GM23248 (cell line): ENCODE results near the gene RCE1. TPM values are rescaled to one million over a fixed set of nuclear protein-coding genes. Genes with fewer than 3 reads are reported as not detected.

Source experiments
- DNase-seq: peaks from one replicate; pipeline ENCODE4 v3.0.0-alpha.2; 2015
- H2AFZ ChIP-seq: fragments of 200-600 bp; sonication (generic); 2 replicates; pipeline ENCODE4 v1.6.1; 2016; ENCODE audit warnings: antibody characterized with exemption
- H3F3A ChIP-seq: fragments of 200-600 bp; sonication (generic); 2 replicates; pipeline ENCODE4 v1.6.1; 2016; ENCODE audit warnings: mild to moderate bottlenecking, antibody characterized with exemption, mixed run types; ENCODE audit not compliant: insufficient read depth
- H3K27ac ChIP-seq: fragments of 200-600 bp; sonication (generic); 2 replicates; pipeline ENCODE4 v1.5.1; 2016; ENCODE audit warnings: mild to moderate bottlenecking
- H3K27me3 ChIP-seq: fragments of 200-600 bp; sonication (generic); replicated peaks from 2 replicates; pipeline ENCODE4 v1.6.1; 2016; ENCODE audit warnings: mild to moderate bottlenecking; ENCODE audit not compliant: insufficient read depth
- H3K36me3 ChIP-seq: fragments of 200-600 bp; sonication (generic); 2 replicates; pipeline ENCODE4 v1.6.1; 2016; ENCODE audit warnings: low read depth, mild to moderate bottlenecking
- H3K4me1 ChIP-seq: fragments of 200-600 bp; sonication (generic); 2 replicates; pipeline ENCODE4 v1.6.1; 2016; ENCODE audit warnings: mild to moderate bottlenecking; ENCODE audit not compliant: insufficient read depth
- H3K4me2 ChIP-seq: fragments of 200-600 bp; sonication (generic); one replicate; pipeline ENCODE4 v1.6.1; 2016; ENCODE audit warnings: mild to moderate bottlenecking; ENCODE audit not compliant: unreplicated experiment
- H3K4me3 ChIP-seq: fragments of 200-600 bp; sonication (generic); 2 replicates; pipeline ENCODE4 v1.5.1; 2016; ENCODE audit warnings: mild to moderate bottlenecking
- H3K79me2 ChIP-seq: fragments of 200-600 bp; sonication (generic); 2 replicates; pipeline ENCODE4 v1.6.1; 2016; ENCODE audit warnings: mild to moderate bottlenecking; ENCODE audit not compliant: insufficient read depth
- H3K9ac ChIP-seq: fragments of 200-600 bp; sonication (generic); 2 replicates; pipeline ENCODE4 v1.6.1; 2016; ENCODE audit warnings: mild to moderate bottlenecking
- H3K9me2 ChIP-seq: fragments of 200-600 bp; sonication (generic); 2 replicates; pipeline ENCODE4 v1.6.1; 2016; ENCODE audit warnings: mixed run types, mild to moderate bottlenecking, moderate library complexity; ENCODE audit not compliant: insufficient read depth
- H3K9me3 ChIP-seq: fragments of 200-600 bp; sonication (generic); one replicate; pipeline ENCODE4 v1.6.1; 2017; ENCODE audit warnings: low read depth
- H4K20me1 ChIP-seq: fragments of 200-600 bp; sonication (generic); 2 replicates; pipeline ENCODE4 v1.6.0; 2016; ENCODE audit not compliant: insufficient read depth
- EZH2 ChIP-seq: fragments of 200-600 bp; sonication (generic); IDR thresholded peaks from 2 replicates; pipeline ENCODE4 v1.6.1; 2018; ENCODE audit warnings: antibody characterized with exemption, mild to moderate bottlenecking; ENCODE audit not compliant: insufficient read depth, poor library complexity, severe bottlenecking
- EZH2phosphoT487 ChIP-seq: fragments of 200-600 bp; sonication (generic); IDR thresholded peaks from 2 replicates; pipeline ENCODE4 v1.6.1; 2018; ENCODE audit warnings: antibody characterized with exemption, moderate library complexity, mild to moderate bottlenecking, low read depth; ENCODE audit not compliant: insufficient read depth
- WGBS, 2 experiments: methylation state at CpG; one replicate each; pipeline ENCODE4 v1.1.6; 2015 to 2017; ENCODE audit warnings: low lambda C conversion rate in 2 of 2, low coverage in 1 of 2; ENCODE audit errors: missing lambda C conversion rate in 2 of 2; 5-methylcytosine and 5-hydroxymethylcytosine counted together
- in situ Hi-C: fragments of 300-500 bp; cut with MboI; formaldehyde crosslinking; loops from 2 replicates; pipeline ENCODE4 v1.15.0; 2020
- polyA plus RNA-seq: library from polyadenylated mRNA; unstranded; fragments of >200 nt; fragmentation: Nextera tagmentation; extraction: Ambion mirVana; gene quantifications from 2 replicates; pipeline ENCODE4 v1.2.1, GENCODE V29; 2016
- total RNA-seq: library from RNA; depleted of rRNA; stranded (reverse); fragments of >200 nt; shearing (Covaris generic); gene quantifications from 2 replicates; pipeline ENCODE4 v1.2.3, GENCODE V29; 2014

RCE1 gene
- total and polyA plus RNA-seq, 2 experiments from 2014 or later: 16.6 to 19.2 TPM

GRCh38 chr11:66871521-66871901 lies 28.3 kb downstream of the RCE1 start:
- H3K27me3 ChIP-seq: no peaks in the 10 kb centered on the region
- H3K36me3 ChIP-seq: no peaks in the 10 kb centered on the region
- no peaks in the 10 kb centered on the region for H3K9me2 ChIP-seq
- H4K20me1 ChIP-seq: no peaks in the 10 kb centered on the region
- no peak overlapping the region for H3K27ac ChIP-seq
- H2AFZ ChIP-seq: no peak overlapping the region
- H3K4me2 ChIP-seq: no peak overlapping the region
- no peak overlapping the region for H3K4me3 ChIP-seq
- no peak overlapping the region for H3K9ac ChIP-seq
- H3K9me3 ChIP-seq: no peaks in the 10 kb centered on the region
- no peaks in the 10 kb centered on the region for H3K79me2 ChIP-seq
- no peaks in the 10 kb centered on the region for H3F3A ChIP-seq
- no peak for DNase-seq
- WGBS, 2 experiments: 95 to 96% methylated on average over 18 of the region's 18 CpGs
- no peak for TF ChIP-seq EZH2
- TF ChIP-seq EZH2phosphoT487: no peak
- in situ Hi-C loops: no loop called here
- H3K4me1 ChIP-seq: no peaks in the 10 kb centered on the region

- no peaks in the 10 kb centered on the region for H3K36me3 ChIP-seq
- TF ChIP-seq EZH2 (no peak), EZH2phosphoT487 (no peak)
- WGBS, 2 experiments: 86% methylated on average over 6 of the region's 6 CpGs
- no peaks in the 10 kb centered on the region for H4K20me1 ChIP-seq
- no peak overlapping the region for H3K9ac ChIP-seq
- DNase-seq: no peak
- H3K27ac ChIP-seq: no peak overlapping the region
- H3K4me2 ChIP-seq: no peak overlapping the region
- no peak overlapping the region for H3K4me3 ChIP-seq
- H3K4me1 ChIP-seq: no peaks in the 10 kb centered on the region
- no peaks in the 10 kb centered on the region for H3F3A ChIP-seq
- no peaks in the 10 kb centered on the region for H3K27me3 ChIP-seq
- no peak overlapping the region for H2AFZ ChIP-seq
- no peaks in the 10 kb centered on the region for H3K9me3 ChIP-seq
- H3K79me2 ChIP-seq: no peaks in the 10 kb centered on the region
- in situ Hi-C loops: no loop called here
- H3K9me2 ChIP-seq: no peaks in the 10 kb centered on the region
Measured at GRCh38 chr11:66874232-66874631, 31.0 kb downstream of the RCE1 start.

GRCh38 chr11:66875378-66875777 lies 32.1 kb downstream of the RCE1 start:
- 87 to 89% methylated on average over 13 of the region's 13 CpGs for WGBS, 2 experiments
- Histone ChIP-seq H4K20me1 (no peaks in the 10 kb centered on the region), H3K9me2 (no peaks in the 10 kb centered on the region), H3K4me2 (no peak overlapping the region), H3K4me3 (no peak overlapping the region), H3K36me3 (no peaks in the 10 kb centered on the region), H3K9ac (no peak overlapping the region), H3K79me2 (no peaks in the 10 kb centered on the region), H2AFZ (no peak overlapping the region), H3K27ac (no peak overlapping the region), H3K27me3 (no peaks in the 10 kb centered on the region), H3K9me3 (no peaks in the 10 kb centered on the region), H3F3A (no peaks in the 10 kb centered on the region), H3K4me1 (no peaks in the 10 kb centered on the region)
- no peak for DNase-seq
- TF ChIP-seq EZH2phosphoT487: no peak
- TF ChIP-seq EZH2: no peak
- in situ Hi-C loops: no loop called here

GRCh38 chr11:66877588-66878385 lies 34.5 kb downstream of the RCE1 start:
- no peaks in the 10 kb centered on the region for H3K9me2 ChIP-seq
- H3F3A ChIP-seq: no peaks in the 10 kb centered on the region
- no peaks in the 10 kb centered on the region for H3K36me3 ChIP-seq
- in situ Hi-C loops: no loop called here
- H3K27me3 ChIP-seq: no peaks in the 10 kb centered on the region
- TF ChIP-seq EZH2 (no peak), EZH2phosphoT487 (no peak)
- no peak overlapping the region for H3K4me2 ChIP-seq
- no peak overlapping the region for H3K27ac ChIP-seq
- WGBS, 2 experiments: 79 to 82% methylated on average over 9 of the region's 9 CpGs
- no peak overlapping the region for H2AFZ ChIP-seq
- H3K4me3 ChIP-seq: no peak overlapping the region
- H4K20me1 ChIP-seq: no peaks in the 10 kb centered on the region
- H3K9ac ChIP-seq: no peak overlapping the region
- H3K4me1 ChIP-seq: peaks cover 2% of the 10 kb centered on the region; the same call in 1 of the 2 replicates
- H3K9me3 ChIP-seq: no peaks in the 10 kb centered on the region
- DNase-seq: peak; percentile 20
- no peaks in the 10 kb centered on the region for H3K79me2 ChIP-seq
